NT2/D1 (cell line): ENCODE results near the gene LETMD1.

Source experiments
- YY1 ChIP-seq: IDR thresholded peaks from 2 replicates; pipeline ENCODE4 v1.6.1; 2011; ENCODE audit not compliant: insufficient read length, insufficient read depth
- ZNF274 ChIP-seq: IDR thresholded peaks from 2 replicates; pipeline ENCODE4 v1.6.1; 2011; ENCODE audit warnings: mild to moderate bottlenecking, low read depth, low read length

DNA sequence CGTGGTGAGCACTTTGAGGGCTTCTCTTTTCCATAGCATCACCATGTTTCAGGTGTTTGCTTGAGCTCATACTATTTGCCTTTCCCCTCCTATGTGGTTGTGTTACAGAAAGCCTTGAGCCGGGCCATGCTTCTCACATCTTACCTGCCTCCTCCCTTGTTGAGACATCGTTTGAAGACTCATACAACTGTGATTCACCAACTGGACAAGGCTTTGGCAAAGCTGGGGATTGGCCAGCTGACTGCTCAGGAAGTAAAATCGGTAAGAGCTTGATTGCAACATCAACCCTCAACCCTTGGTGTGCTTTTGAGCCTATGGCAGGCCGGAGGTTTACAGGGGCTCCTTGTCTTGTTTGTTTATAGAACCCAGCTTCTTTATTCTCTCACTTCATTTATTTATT lies 8.1 kb downstream of the LETMD1 start:
- TF ChIP-seq ZNF274 = no peak
- TF ChIP-seq YY1 = no peak
